ENCODE measurements around the gene KIAA1671.

The KIAA1671 gene

GRCh38 chr22:25112538-25113253 lies 160.2 kb downstream of the KIAA1671 start:
- H3K27me3 ChIP-seq (ENCODE audit: insufficient read depth, low read length, poor library complexity, severe bottlenecking), result no peaks in the 10 kb centered on the region
- no peak overlapping the region for H3K4me2 ChIP-seq (ENCODE audit: low read depth, low read length, poor library complexity, severe bottlenecking)
- H3K79me2 ChIP-seq (ENCODE audit: insufficient read depth, low read length), result no peaks in the 10 kb centered on the region
- TF ChIP-seq CTCF (conservative IDR thresholded peaks at IDR 0.05; ENCODE audit: low read length), result no peak
- TF ChIP-seq EZH2phosphoT487 (IDR thresholded peaks at IDR 0.05; ENCODE audit: borderline replicate concordance), result no peak
- peaks cover 8% of the 10 kb centered on the region for H3K4me1 ChIP-seq (ENCODE audit: insufficient read depth, low read length, poor library complexity, severe bottlenecking)
- no peaks in the 10 kb centered on the region for H4K20me1 ChIP-seq (ENCODE audit: insufficient read depth, low read length, poor library complexity, severe bottlenecking)
- H3K9me2 ChIP-seq (replicated peaks; ENCODE audit: low read depth, low read length), result no peaks in the 10 kb centered on the region
- no peaks in the 10 kb centered on the region for H3K36me3 ChIP-seq (ENCODE audit: insufficient read depth, low read length)
- H3F3A ChIP-seq (ENCODE audit: low read depth), result no peaks in the 10 kb centered on the region
- no peak overlapping the region for H3K4me3 ChIP-seq (ENCODE audit: low read length, poor library complexity, severe bottlenecking)
- H2AFZ ChIP-seq (ENCODE audit: low read length), result no peak overlapping the region
- no peak overlapping the region for H3K9ac ChIP-seq (ENCODE audit: low read depth, low read length, poor library complexity, severe bottlenecking)
- H3K9me3 ChIP-seq (ENCODE audit: insufficient read depth, low read depth, low read length), result no peaks in the 10 kb centered on the region

- Histone ChIP-seq H3K9ac (ENCODE audit: low read depth, low read length, poor library complexity, severe bottlenecking) (no peak overlapping the region), H3K36me3 (ENCODE audit: insufficient read depth, low read length) (no peaks in the 10 kb centered on the region), H3K9me2 (replicated peaks; ENCODE audit: low read depth, low read length) (no peaks in the 10 kb centered on the region), H3K9me3 (ENCODE audit: insufficient read depth, low read depth, low read length) (no peaks in the 10 kb centered on the region), H4K20me1 (ENCODE audit: insufficient read depth, low read length, poor library complexity, severe bottlenecking) (no peaks in the 10 kb centered on the region), H2AFZ (ENCODE audit: low read length) (no peak overlapping the region), H3K79me2 (ENCODE audit: insufficient read depth, low read length) (no peaks in the 10 kb centered on the region), H3K4me3 (ENCODE audit: low read length, poor library complexity, severe bottlenecking) (no peak overlapping the region), H3K4me2 (ENCODE audit: low read depth, low read length, poor library complexity, severe bottlenecking) (no peak overlapping the region), H3K27me3 (ENCODE audit: insufficient read depth, low read length, poor library complexity, severe bottlenecking) (no peaks in the 10 kb centered on the region), H3F3A (ENCODE audit: low read depth) (no peaks in the 10 kb centered on the region), H3K4me1 (ENCODE audit: insufficient read depth, low read length, poor library complexity, severe bottlenecking) (peaks cover 8% of the 10 kb centered on the region)
- TF ChIP-seq EZH2phosphoT487 (IDR thresholded peaks at IDR 0.05; ENCODE audit: borderline replicate concordance) (no peak), CTCF (conservative IDR thresholded peaks at IDR 0.05; ENCODE audit: low read length) (no peak)
Observed at GRCh38 chr22:25113316-25113721, 160.8 kb downstream of the KIAA1671 start.

DNA sequence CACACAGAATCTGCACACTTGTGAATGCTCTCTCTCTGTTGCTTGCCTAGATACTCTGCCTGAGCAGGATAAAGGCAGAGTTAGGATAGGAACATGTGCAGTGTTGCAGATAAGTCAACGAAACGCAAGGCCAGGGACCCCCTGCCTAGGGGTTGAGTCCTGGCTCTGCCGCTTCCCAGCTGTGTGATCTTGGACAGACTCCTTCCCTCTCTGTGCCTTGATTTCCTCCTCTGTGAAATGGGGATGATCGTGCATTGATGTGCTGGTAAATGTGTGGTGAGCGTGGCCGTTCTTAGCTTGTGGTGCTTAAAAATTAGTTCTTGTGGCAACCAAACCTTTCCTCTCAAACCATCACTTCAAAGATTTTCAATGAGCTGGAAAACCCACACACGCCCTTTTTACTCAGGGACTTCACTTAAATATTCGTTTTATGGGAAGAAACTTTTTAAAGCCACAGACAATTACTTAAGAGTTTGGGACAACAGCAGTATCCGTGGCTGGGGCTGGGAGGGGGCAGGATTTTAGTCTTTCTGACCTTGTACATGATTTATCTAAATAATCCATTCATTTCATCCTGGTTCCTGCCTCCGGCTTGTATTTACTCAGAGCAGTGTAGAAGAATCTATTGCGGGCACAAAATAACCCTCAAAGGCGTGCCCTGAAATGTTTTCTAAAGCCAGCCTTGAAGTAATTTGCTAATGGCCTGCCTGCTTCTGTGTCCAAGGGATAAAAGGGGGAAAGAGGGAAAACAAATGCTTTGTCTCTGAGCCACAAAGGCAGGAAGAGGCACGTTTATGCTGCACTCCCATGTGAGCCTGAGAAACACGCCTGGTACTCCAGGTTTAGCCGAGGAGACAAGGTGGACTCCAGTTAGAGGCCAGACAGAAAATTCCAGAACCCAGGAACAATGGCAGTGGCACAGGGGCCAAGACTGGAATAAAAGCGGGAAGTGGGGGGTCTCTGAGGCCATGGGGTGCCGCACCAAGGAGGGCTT lies 162.2 kb downstream of the KIAA1671 start:
- H4K20me1 ChIP-seq (ENCODE audit: insufficient read depth, low read length, poor library complexity, severe bottlenecking), result no peaks in the 10 kb centered on the region
- H3K4me3 ChIP-seq (ENCODE audit: low read length, poor library complexity, severe bottlenecking), result no peak overlapping the region
- H3K36me3 ChIP-seq (ENCODE audit: insufficient read depth, low read length), result no peaks in the 10 kb centered on the region
- H3K79me2 ChIP-seq (ENCODE audit: insufficient read depth, low read length), result no peaks in the 10 kb centered on the region
- TF ChIP-seq EZH2phosphoT487 (IDR thresholded peaks at IDR 0.05; ENCODE audit: borderline replicate concordance) (no peak), CTCF (conservative IDR thresholded peaks at IDR 0.05; ENCODE audit: low read length) (no peak)
- H2AFZ ChIP-seq (ENCODE audit: low read length), result no peak overlapping the region
- H3K9me2 ChIP-seq (replicated peaks; ENCODE audit: low read depth, low read length), result no peaks in the 10 kb centered on the region
- H3F3A ChIP-seq (ENCODE audit: low read depth), result no peaks in the 10 kb centered on the region
- peaks cover 8% of the 10 kb centered on the region for H3K4me1 ChIP-seq (ENCODE audit: insufficient read depth, low read length, poor library complexity, severe bottlenecking)
- H3K9me3 ChIP-seq (ENCODE audit: insufficient read depth, low read depth, low read length), result no peaks in the 10 kb centered on the region
- no peak overlapping the region for H3K4me2 ChIP-seq (ENCODE audit: low read depth, low read length, poor library complexity, severe bottlenecking)
- H3K9ac ChIP-seq (ENCODE audit: low read depth, low read length, poor library complexity, severe bottlenecking), result no peak overlapping the region
- H3K27me3 ChIP-seq (ENCODE audit: insufficient read depth, low read length, poor library complexity, severe bottlenecking), result no peaks in the 10 kb centered on the region

All from Loucy (cell line).